Stimulated activated CD8-positive, alpha-beta memory T cell treated with anti-CD3 and anti-CD28 coated beads, Interleukin-4, amount 100 ng/mL, for 24 hours (primary cell): ENCODE results near the gene PORCN.
"Not testable (repeated sequence)": the region's sequence is repeated elsewhere in the genome, so short reads cannot be mapped to it uniquely, and the experiment has no call there.

Experiments used
- DNase-seq: peaks from one replicate; pipeline ENCODE4 v3.0.0-alpha.2; 2020; ENCODE audit warnings: low read depth

PORCN gene

GRCh38 chrX:48541140-48541814 is 32.5 kb downstream of the PORCN start:
- DNase-seq = no peak

GRCh38 chrX:48548871-48549270 is 40.1 kb downstream of the PORCN start:
- no peak for DNase-seq

DNA sequence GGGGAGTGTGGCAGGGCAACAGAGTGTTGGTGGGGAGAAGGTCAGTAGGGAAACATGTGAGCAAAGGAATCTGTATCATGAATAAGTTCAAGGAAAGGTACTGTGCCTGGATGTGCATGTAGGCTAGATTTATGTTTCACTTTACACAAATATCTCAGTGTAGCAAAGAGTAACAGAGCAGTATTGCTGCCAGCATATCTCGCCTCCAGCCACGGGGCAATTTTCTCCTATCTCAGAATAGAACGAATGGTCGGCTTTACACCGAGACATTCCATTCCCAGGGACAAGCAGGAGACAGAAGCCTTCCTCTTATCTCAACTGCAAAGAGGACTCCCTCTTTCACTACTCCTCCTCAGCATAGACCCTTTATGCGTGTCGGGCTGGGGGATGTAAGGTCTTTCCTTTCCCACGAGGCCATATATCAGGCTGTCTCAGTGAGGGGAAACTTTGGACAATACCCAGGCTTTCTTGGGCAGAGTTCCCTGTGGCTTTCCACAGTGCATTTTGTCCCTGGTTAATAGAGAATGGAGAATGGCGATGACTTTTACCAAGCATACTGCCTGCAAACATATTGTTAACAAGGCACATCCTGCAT is 47.0 kb downstream of the PORCN start:
- DNase-seq = not testable (repeated sequence)

- no peak for DNase-seq
These were observed 49.5 kb downstream of the PORCN start for GRCh38 chrX:48558271-48558670.

- DNase-seq = no peak
These were observed 50.8 kb downstream of the PORCN start for GRCh38 chrX:48559636-48560035.

DNA sequence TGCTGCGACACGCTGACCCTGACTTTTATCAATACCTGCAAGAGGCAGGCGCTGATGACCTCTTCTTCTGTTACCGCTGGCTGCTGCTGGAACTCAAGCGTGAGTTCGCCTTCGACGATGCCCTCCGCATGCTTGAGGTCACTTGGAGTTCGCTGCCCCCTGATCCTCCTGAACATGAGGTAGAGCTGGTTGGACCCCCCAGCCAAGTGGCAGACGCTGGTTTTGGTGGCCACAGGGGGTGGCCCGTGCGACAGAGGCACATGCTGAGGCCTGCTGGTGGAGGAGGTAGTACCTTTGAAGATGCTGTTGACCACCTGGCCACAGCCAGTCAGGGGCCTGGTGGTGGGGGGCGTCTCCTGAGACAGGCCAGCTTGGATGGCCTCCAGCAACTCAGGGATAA is 51.3 kb downstream of the PORCN start:
- DNase-seq = no peak

DNA sequence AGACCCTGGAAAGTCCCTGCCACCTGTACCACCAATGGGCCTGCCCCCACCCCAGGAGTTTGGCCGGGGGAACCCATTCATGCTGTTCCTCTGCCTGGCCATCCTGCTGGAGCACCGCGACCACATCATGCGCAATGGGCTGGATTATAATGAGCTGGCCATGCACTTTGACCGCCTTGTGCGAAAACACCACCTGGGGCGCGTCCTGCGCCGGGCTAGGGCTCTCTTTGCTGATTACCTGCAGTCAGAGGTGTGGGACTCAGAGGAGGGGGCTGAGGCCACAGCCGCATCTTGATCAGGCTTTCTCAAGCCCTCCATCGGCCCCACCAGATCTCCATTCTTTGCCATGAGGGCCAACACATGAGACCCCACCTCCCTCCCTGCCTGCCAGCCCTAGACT is 51.9 kb downstream of the PORCN start:
- DNase-seq = no peak

DNA sequence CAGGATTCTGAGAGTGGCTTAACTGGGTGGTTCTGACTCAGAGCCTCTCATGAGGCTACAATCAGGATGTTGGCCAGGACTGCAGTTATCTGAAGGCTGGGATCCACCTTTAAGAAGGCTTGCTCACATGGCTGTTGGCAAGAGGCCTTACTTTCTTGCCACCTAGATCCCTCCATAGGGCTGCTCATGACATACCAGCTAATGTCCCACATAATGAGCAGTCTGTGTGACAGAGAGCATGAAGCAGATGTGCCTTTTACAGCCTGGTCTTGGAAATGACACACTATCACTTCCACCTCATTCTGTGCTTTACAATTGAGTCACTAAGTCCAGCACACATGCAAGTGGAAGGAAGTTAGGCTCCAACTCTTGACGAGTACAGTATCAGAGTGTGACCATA is 61.2 kb downstream of the PORCN start:
- no peak for DNase-seq
